H1 (cell line): ENCODE results near the gene MS4A15. TPM values are rescaled to one million over a fixed set of nuclear protein-coding genes. Genes with fewer than 3 reads are reported as not detected.

ENCODE experiments used
- ASH2L ChIP-seq: fragments of 200-600, 300-600 bp; sonication (generic); IDR thresholded peaks from one replicate; pipeline ENCODE4 v1.7.1; 2017; ENCODE audit warnings: low read length
- HDAC2 ChIP-seq, 2 experiments: fragments of 300-600 bp in 1 of 2; sonication (generic) in 1 of 2; IDR thresholded peaks; 2 replicates each; pipeline ENCODE4 v1.6.1; 2011 to 2012; ENCODE audit warnings: low read depth in 2 of 2, low read length in 2 of 2, mild to moderate bottlenecking in 2 of 2, moderate library complexity in 2 of 2, borderline replicate concordance in 1 of 2, inconsistent platforms in 1 of 2
- RBBP5 ChIP-seq: IDR thresholded peaks from 2 replicates; pipeline ENCODE4 v1.7.1; 2012; ENCODE audit warnings: low read depth, mild to moderate bottlenecking, inconsistent platforms, low read length, moderate library complexity, borderline replicate concordance
- RXRA ChIP-seq: IDR thresholded peaks from 2 replicates; pipeline ENCODE4 v1.6.1; 2011; ENCODE audit warnings: low read depth, mild to moderate bottlenecking, low read length, moderate library complexity; ENCODE audit not compliant: insufficient read depth
- TCF12 ChIP-seq: IDR thresholded peaks from 2 replicates; pipeline ENCODE4 v1.6.1; 2011; ENCODE audit warnings: low read depth, mild to moderate bottlenecking, low read length
- TEAD4 ChIP-seq: IDR thresholded peaks from 2 replicates; pipeline ENCODE4 v1.6.1; 2012; ENCODE audit warnings: low read depth, low read length, inconsistent platforms, mixed read lengths
- polyA plus RNA-seq, 7 experiments: library from polyadenylated mRNA; depleted of rRNA in 3 of 7; stranded (reverse) in 5 of 7; unstranded in 2 of 7; fragments of >200 nt in 5 of 7; fragments of 200-250 nt in 2 of 7; gene quantifications; 1 replicate in 5 of 7; 2 replicates in 1 of 7; 4 replicates in 1 of 7; pipeline versions ENCODE4 v1.2.1 to v1.2.3, GENCODE V29; 2011 to 2013; ENCODE audit warnings: missing spikeins in 2 of 7, mixed read lengths in 2 of 7
- total RNA-seq: library from RNA; stranded (reverse); fragmentation: NEBNext Ultra II Directional; extraction: Animal tissue kit (Norgen Biotek cat#: 25700); gene quantifications from 2 replicates; pipeline ENCODE4 v1.2.1, GENCODE V29; 2021

Gene MS4A15
- total and polyA plus RNA-seq, 2 of the 8 experiments (the other 6 are each of a cell fraction or from before 2014, with no cell fraction given): 0.15 to 0.17 TPM

- TF ChIP-seq RBBP5: no peak
- TF ChIP-seq RXRA: no peak
- no peak for TF ChIP-seq ASH2L
- no peak for TF ChIP-seq TEAD4
- no peak for TF ChIP-seq TCF12
- TF ChIP-seq HDAC2 (IDR thresholded peaks at IDR 0.05; ENCODE audit: borderline replicate concordance in 1 of 2, low read depth in 2 of 2, low read length in 2 of 2): no peak
Observed at GRCh38 chr11:60774726-60775125, 18.1 kb downstream of the MS4A15 start (continued).
